Measurements from ENCODE around the gene SPO11. TPM values are rescaled to one million over a fixed set of nuclear protein-coding genes. Genes with fewer than 3 reads are reported as not detected.

SPO11 gene
- polyA plus RNA-seq, 2 of the 4 experiments (the other 2 are of a cell fraction), result not detected

DNA sequence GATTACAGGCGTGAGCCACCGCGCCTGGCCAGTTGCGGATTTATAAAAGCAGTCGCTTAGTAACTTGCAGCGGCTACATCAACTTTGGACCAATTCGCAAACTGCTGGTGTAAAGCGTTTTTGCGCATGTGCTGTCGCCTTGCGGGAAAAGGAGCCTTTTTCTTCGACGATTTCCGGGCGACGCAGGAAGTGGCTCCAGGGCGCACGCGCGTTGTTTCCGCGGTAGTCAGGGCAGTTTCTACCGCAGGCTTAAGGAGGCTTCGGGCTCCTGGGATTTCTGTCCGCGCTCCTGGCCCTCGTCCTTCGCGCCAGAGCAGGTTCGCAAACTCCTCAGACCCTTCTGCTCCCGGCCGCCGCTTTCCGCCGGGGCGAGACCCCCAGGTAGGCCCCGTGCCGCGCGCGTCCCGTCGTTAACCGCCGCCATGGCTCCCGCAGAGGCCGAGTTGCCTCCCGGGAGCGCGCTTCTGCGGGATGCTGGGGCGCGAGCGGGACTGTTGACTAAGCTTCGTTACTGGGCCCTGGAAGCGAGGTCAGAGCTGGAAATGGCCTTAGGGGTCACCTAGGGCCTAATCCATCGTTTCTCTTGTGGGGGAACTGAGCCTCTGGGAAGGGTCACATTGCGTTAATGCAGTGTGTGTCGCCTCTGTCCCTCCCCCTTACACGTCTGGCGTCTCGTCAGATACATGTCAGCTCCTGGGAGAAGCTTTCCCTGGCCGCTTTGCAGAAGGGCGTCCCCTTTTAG, 21.6 kb downstream of the SPO11 start, which contains the start of gene RAE1 (continued):
- TF ChIP-seq FOSL2 (IDR thresholded peaks at IDR 0.05) (no peak), FOSL2 (CRISPR knock-in tag; IDR thresholded peaks at IDR 0.05) (no peak), KDM5A (IDR thresholded peaks at IDR 0.05) (peak; percentile 61), TFCP2L1 (CRISPR knock-in tag; IDR thresholded peaks at IDR 0.05) (no peak), CBX8 (IDR thresholded peaks at IDR 0.05) (no peak), MYC (IDR thresholded peaks at IDR 0.05; ENCODE audit: borderline replicate concordance, low read length) (no peak; the same call in 1 of the 2 replicates), HOXB13 (CRISPR knock-in tag; IDR thresholded peaks at IDR 0.05; ENCODE audit: low read depth) (no peak), SMC3 (IDR thresholded peaks at IDR 0.05) (no peak), POLR2A (IDR thresholded peaks at IDR 0.05; ENCODE audit: low read length) (peak; percentile 73), EP300 (IDR thresholded peaks at IDR 0.05) (no peak), CEBPB (IDR thresholded peaks at IDR 0.05) (no peak), HOXA7 (CRISPR knock-in tag; IDR thresholded peaks at IDR 0.05) (no peak), HEYL (CRISPR knock-in tag; IDR thresholded peaks at IDR 0.05) (no peak), ZSCAN20 (CRISPR knock-in tag; IDR thresholded peaks at IDR 0.05) (no peak), PHF8 (IDR thresholded peaks at IDR 0.05; ENCODE audit: borderline replicate concordance, low read depth) (peak; percentile 98), FOSB (CRISPR knock-in tag; IDR thresholded peaks at IDR 0.05) (no peak), CHD4 (IDR thresholded peaks at IDR 0.05; ENCODE audit: borderline replicate concordance) (no peak), HDAC2 (IDR thresholded peaks at IDR 0.05) (no peak), GATA3 (IDR thresholded peaks at IDR 0.05; ENCODE audit: borderline replicate concordance) (no peak), POLR2AphosphoS2 (conservative IDR thresholded peaks at IDR 0.05; ENCODE audit: low read length) (no peak), EHF (CRISPR knock-in tag; IDR thresholded peaks at IDR 0.05) (no peak), NR3C1 (IDR thresholded peaks at IDR 0.05) (no peak), ZNF302 (CRISPR knock-in tag; IDR thresholded peaks at IDR 0.05) (no peak), RFX5 (IDR thresholded peaks at IDR 0.05) (no peak), JUNB (IDR thresholded peaks at IDR 0.05) (no peak), EHMT2 (IDR thresholded peaks at IDR 0.05; ENCODE audit: low read depth) (no peak), TP53 (CRISPR knock-in tag; IDR thresholded peaks at IDR 0.05) (no peak), ESRRA (IDR thresholded peaks at IDR 0.05; ENCODE audit: borderline replicate concordance, low read length) (no peak), RARB (CRISPR knock-in tag; IDR thresholded peaks at IDR 0.05) (no peak), SREBF2 (IDR thresholded peaks at IDR 0.05) (no peak), MAZ (IDR thresholded peaks at IDR 0.05; ENCODE audit: borderline replicate concordance, low read depth, low read length) (no peak; the same call in 1 of the 2 replicates), JUN (IDR thresholded peaks at IDR 0.05) (peak; percentile 52 to 74; a peak in 3 of 5 replicates), RCOR1 (IDR thresholded peaks at IDR 0.05; ENCODE audit: low read depth, low read length) (no peak), HOXB5 (CRISPR knock-in tag; IDR thresholded peaks at IDR 0.05) (no peak), BHLHE40 (IDR thresholded peaks at IDR 0.05; ENCODE audit: low read depth, low read length) (no peak)
- TF ChIP-seq, protein P1, sequence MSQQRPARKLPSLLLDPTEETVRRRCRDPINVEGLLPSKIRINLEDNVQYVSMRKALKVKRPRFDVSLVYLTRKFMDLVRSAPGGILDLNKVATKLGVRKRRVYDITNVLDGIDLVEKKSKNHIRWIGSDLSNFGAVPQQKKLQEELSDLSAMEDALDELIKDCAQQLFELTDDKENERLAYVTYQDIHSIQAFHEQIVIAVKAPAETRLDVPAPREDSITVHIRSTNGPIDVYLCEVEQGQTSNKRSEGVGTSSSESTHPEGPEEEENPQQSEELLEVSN (IDR thresholded peaks at IDR 0.05; ENCODE audit: borderline replicate concordance, low read depth), result peak; percentile 80
- TF ChIP-seq, protein P2, sequence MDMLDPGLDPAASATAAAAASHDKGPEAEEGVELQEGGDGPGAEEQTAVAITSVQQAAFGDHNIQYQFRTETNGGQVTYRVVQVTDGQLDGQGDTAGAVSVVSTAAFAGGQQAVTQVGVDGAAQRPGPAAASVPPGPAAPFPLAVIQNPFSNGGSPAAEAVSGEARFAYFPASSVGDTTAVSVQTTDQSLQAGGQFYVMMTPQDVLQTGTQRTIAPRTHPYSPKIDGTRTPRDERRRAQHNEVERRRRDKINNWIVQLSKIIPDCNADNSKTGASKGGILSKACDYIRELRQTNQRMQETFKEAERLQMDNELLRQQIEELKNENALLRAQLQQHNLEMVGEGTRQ (IDR thresholded peaks at IDR 0.05), result no peak
- TF ChIP-seq, protein P3, sequence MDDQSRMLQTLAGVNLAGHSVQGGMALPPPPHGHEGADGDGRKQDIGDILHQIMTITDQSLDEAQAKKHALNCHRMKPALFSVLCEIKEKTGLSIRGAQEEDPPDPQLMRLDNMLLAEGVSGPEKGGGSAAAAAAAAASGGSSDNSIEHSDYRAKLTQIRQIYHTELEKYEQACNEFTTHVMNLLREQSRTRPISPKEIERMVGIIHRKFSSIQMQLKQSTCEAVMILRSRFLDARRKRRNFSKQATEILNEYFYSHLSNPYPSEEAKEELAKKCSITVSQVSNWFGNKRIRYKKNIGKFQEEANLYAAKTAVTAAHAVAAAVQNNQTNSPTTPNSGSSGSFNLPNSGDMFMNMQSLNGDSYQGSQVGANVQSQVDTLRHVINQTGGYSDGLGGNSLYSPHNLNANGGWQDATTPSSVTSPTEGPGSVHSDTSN (IDR thresholded peaks at IDR 0.05), result no peak
- TF ChIP-seq, protein P4, sequence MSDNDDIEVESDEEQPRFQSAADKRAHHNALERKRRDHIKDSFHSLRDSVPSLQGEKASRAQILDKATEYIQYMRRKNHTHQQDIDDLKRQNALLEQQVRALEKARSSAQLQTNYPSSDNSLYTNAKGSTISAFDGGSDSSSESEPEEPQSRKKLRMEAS (IDR thresholded peaks at IDR 0.05), result peak; percentile 85
- TF ChIP-seq, protein P5, sequence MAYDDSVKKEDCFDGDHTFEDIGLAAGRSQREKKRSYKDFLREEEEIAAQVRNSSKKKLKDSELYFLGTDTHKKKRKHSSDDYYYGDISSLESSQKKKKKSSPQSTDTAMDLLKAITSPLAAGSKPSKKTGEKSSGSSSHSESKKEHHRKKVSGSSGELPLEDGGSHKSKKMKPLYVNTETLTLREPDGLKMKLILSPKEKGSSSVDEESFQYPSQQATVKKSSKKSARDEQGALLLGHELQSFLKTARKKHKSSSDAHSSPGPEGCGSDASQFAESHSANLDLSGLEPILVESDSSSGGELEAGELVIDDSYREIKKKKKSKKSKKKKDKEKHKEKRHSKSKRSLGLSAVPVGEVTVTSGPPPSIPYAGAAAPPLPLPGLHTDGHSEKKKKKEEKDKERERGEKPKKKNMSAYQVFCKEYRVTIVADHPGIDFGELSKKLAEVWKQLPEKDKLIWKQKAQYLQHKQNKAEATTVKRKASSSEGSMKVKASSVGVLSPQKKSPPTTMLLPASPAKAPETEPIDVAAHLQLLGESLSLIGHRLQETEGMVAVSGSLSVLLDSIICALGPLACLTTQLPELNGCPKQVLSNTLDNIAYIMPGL (CRISPR knock-in tag; IDR thresholded peaks at IDR 0.05; ENCODE audit: borderline replicate concordance), result peak; percentile 66; the same call in 1 of the 2 replicates
- TF ChIP-seq, protein P6, sequence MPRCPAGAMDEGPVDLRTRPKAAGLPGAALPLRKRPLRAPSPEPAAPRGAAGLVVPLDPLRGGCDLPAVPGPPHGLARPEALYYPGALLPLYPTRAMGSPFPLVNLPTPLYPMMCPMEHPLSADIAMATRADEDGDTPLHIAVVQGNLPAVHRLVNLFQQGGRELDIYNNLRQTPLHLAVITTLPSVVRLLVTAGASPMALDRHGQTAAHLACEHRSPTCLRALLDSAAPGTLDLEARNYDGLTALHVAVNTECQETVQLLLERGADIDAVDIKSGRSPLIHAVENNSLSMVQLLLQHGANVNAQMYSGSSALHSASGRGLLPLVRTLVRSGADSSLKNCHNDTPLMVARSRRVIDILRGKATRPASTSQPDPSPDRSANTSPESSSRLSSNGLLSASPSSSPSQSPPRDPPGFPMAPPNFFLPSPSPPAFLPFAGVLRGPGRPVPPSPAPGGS (IDR thresholded peaks at IDR 0.05), result peak; percentile 78; the same call in 1 of the 3 replicates
- TF ChIP-seq, protein P7, sequence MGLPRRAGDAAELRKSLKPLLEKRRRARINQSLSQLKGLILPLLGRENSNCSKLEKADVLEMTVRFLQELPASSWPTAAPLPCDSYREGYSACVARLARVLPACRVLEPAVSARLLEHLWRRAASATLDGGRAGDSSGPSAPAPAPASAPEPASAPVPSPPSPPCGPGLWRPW (IDR thresholded peaks at IDR 0.05), result no peak
